Stimulated activated CD4-positive, alpha-beta T cell treated with anti-CD3 and anti-CD28 coated beads, Interleukin-4, amount 100 ng/mL, for 48 hours (primary cell): Measurements from ENCODE around the gene RFX8.
"Not testable (repeated sequence)": the region's sequence is repeated elsewhere in the genome, so short reads cannot be mapped to it uniquely, and the experiment has no call there.

Experiments
- DNase-seq, 2 donors: peaks; one replicate each; pipeline ENCODE4 v3.0.0-alpha.2; 2020; ENCODE audit warnings: low read depth in 2 of 2

RFX8 gene

GRCh38 chr2:101474731-101475384 lies at the start of gene RFX8:
RFX8 (minus strand) TSS chr2:101475112; CDS start chr2:101466848, 8,264 bp downstream.
- peak; percentile 18 to 40 for DNase-seq

GRCh38 chr2:101521487-101521886 lies 46.6 kb upstream of the RFX8 start:
- no peak for DNase-seq

DNA sequence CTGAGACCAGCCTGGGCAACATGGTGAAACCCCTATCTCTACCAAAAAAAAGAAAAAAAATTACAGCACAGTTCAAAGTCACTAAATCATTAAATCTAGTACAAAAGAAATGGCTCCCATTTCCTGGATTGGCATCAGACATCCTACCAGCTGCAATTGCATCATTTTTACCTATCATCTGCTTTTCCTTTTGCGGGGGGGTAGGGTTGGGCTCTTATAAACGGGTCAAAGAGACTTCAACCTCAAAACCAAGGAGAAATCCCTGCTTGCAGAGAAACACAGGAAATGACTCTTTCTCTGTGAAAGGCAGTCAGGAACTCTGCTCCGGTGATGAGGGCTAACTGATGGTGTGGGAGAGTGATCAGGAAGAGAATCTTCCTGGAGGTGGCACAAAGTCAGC lies 45.3 kb upstream of the RFX8 start:
- no peak for DNase-seq

GRCh38 chr2:101518578-101519492 lies 43.9 kb upstream of the RFX8 start:
- no peak for DNase-seq

GRCh38 chr2:101517758-101518271 lies 42.9 kb upstream of the RFX8 start:
- DNase-seq, result no peak

DNA sequence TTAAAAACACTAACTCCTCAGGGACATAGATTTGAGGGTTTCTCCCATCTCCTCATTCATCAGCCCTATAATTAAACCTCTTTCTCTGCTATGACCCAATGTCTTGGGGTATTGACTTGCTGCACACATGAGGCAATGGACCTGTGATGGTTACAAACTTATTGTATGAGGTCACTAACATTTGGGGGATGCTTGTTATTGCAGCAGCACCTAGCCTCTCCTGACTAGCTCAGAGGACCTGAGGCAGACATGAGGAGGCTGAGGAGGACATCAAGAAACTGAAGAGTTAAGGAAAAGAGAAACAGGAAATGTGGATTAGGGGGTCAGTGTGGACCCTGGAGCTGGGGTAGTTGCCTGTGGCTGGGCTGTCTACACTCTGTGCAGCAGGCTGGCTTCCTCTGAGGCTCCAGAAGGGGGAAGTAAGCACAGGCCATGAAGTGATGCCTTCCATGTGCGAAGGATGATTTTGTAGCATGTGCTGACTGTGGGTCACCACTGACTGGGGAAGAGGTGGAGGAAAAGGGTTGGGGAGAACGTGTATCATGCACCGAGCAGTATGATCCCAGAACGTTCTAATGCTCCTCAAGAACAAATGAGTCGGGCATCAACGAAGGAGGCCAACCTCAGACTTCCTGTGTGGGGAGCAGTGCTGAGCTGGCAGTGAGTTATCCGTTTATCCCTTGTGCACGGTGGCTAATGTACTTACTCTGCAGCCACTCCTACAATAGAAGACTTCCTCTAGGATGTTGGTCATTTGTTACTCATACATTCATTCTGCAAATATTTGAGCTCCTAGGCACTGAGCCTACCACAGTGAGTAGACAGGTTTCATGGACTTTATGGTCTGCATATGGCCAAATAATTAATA lies 42.1 kb upstream of the RFX8 start:
- DNase-seq, result peak in 1 of 2 donors; percentile 19

GRCh38 chr2:101516349-101516748 lies 41.4 kb upstream of the RFX8 start:
- no peak for DNase-seq

DNA sequence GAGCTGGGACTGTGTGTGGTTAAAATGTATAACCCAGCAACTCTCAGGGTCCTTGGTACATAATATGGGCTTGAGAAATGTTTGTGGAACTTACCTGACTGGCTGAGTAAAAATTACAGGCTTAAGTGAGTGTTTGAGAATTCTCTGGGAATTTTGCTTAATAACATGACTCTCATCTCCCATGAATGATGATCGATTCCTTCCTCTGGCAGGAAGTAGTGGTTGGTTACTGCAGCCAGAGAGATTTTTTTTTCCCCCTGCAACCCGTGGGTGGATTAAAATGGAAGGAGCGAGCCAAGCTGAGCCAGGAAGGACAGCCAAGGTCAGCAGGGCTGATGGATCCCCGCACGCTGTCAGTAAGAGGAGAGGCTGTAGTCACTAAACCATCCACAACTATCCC lies 40.6 kb upstream of the RFX8 start:
- DNase-seq, result no peak

GRCh38 chr2:101512993-101513392 lies 38.1 kb upstream of the RFX8 start:
- no peak for DNase-seq

- no peak for DNase-seq
These were observed 36.5 kb upstream of the RFX8 start for GRCh38 chr2:101511381-101511780.

- DNase-seq, result no peak
These were observed 34.8 kb upstream of the RFX8 start for GRCh38 chr2:101509499-101510284.

GRCh38 chr2:101508636-101509035 lies 33.7 kb upstream of the RFX8 start:
- no peak for DNase-seq

- DNase-seq, result not testable (repeated sequence)
These were observed 30.4 kb upstream of the RFX8 start for GRCh38 chr2:101505276-101505675.

- not testable (repeated sequence) for DNase-seq
These were observed 29.8 kb upstream of the RFX8 start for GRCh38 chr2:101504744-101505143.

DNA sequence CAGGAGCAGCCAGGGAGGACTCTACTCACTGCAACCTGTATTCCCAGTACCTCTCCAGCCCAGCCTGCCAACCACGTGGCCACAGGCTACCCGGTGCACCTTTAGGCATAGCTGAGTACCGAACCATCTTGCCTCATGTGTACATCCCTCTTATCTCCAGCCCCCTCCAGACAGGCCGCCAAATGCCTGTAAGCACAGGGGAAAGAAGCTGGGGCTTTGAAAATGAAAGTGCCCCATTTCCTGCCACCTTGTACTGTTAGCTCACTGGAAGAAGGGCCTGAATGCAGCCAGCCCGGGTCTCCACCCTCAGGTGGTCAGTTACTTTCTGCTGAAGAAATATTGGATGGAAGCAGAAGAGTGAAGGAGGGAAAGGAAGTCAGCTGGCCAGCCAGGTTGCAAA lies 27.2 kb upstream of the RFX8 start:
- DNase-seq, result no peak

DNA sequence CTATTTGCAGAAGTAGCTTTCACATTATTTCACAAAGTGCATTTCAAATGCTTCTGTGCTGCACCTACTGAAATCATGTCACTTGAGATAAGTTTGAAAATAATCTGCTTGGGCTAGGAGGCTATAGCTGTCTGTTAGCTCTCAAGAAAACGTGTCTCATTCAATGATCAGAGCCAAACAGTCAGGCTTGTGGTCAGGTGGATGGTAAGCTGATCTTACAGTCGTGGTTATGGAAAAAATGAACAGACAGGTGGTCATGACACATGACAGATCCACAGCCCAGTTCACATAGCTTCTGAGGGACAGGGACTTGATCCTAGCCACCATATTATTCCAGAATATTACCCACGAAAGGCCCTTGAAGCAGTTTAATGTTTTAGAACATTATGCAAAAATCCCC lies 26.5 kb upstream of the RFX8 start:
- DNase-seq, result no peak

- DNase-seq, result no peak
These were observed 25.9 kb upstream of the RFX8 start for GRCh38 chr2:101500860-101501259.

GRCh38 chr2:101500180-101500579 lies 25.3 kb upstream of the RFX8 start:
- no peak for DNase-seq

DNA sequence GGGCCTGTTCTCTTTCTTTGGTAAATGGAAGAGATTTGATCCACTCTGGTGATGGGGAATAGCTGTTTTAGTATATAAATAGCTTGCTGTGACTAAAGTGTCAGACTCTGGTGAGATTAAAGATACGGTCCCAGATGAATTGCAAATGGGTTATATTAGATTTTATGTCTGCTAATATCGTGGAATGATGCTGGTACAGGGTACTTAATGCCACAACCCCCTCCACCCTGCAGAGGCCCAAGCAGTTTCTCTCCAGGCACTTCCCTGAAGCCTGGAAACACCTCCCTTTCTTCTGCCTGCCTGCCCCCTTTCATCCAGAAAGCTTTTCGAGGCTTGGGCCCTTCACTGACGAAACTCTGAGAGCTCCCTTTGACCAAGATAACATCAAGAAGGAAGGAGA lies 21.4 kb upstream of the RFX8 start:
- DNase-seq, result no peak

DNA sequence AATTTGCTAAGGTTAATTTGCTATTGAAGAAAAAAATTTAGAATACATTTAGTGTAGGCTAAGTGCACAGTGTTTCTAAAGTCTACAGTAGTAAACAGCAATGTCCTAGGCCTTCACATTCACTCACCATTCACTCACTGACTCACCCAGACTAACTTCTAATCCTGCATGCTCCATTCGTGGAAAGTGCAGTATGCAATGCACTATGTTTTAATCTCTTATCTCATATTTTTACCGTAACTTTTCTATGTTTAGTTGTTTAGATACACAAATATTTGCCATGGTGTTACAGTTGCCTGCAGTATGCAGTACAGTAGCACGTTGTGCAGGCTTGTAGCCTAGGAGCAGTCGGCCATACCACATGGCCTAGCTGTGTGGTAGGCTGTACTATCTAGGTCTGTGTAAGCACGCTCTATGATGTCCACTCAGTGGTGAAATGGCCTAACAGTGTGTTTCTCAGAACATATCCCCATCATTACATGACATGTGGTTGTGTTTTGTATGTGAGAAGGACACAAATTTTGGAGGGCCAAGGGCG lies 18.1 kb upstream of the RFX8 start:
- DNase-seq, result no peak

DNA sequence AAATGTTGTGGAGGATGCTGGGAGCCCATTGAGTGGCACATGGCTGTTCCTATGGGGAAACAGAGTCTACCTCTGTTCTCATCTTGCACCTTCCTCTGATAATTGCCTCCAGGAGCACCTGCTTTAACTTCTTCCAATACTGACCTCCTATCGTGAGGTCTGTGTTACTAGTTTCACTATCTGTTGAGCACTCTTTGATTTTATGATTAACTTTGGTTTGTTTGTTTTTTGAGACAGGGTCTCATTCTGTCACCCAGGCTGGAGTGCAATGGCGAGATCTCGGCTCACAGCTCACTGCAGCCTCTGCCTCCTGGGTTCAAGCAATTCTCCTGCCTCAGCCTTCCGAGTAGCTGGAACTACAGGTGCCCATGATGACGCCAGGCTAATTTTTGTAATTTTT lies 12.1 kb upstream of the RFX8 start:
- DNase-seq, result no peak
